ENCODE results near the gene RELN.

The RELN gene

DNA sequence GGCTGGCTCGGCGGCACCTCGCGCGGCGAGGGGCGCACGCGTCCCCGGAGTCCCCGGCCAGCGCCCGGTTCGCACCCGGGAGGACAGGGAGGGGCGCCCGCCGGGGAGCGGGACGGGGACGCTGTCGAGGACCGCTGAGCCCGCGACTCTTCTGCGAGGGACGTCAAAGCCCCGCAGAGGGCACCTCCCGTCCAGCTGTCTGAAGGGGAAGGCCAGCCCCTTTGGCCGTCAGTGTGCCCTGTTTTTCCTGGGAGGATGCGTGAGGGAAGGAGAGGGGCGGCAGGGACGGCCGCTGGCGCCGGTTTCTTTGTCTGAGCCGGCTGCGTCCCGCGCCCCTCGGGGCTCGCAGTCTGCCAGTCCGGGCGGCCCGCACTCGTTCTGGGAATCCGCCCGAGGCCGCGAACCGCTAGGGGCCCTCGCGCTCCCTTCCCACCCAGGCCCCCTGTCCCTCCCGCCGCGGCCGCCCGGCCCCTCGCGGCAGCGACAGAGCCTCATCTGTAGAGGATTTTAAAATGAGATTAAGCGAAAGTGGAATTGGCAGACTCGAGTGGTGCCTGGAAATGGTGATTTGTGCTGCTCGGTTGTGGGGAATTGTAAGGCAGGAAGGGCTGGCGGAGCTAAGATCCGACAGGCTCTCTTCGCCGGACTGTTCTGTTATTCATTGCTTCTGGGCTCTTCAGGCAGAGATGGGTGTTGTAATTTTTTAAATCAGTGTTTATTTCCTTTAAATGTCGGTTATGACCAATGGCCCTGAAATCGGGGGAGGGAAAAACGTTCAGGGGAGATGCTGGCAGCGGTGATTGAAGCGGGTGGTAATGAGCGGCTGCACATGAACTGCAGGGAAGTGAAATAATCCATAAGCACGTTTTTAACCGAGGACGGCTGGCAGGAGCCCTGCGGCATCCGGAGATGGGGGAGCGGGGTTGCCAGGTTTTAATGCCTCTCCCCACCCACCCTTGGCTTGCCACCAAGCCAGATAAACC lies 618 bp upstream of the RELN start:
- DNase-seq = no peak

DNA sequence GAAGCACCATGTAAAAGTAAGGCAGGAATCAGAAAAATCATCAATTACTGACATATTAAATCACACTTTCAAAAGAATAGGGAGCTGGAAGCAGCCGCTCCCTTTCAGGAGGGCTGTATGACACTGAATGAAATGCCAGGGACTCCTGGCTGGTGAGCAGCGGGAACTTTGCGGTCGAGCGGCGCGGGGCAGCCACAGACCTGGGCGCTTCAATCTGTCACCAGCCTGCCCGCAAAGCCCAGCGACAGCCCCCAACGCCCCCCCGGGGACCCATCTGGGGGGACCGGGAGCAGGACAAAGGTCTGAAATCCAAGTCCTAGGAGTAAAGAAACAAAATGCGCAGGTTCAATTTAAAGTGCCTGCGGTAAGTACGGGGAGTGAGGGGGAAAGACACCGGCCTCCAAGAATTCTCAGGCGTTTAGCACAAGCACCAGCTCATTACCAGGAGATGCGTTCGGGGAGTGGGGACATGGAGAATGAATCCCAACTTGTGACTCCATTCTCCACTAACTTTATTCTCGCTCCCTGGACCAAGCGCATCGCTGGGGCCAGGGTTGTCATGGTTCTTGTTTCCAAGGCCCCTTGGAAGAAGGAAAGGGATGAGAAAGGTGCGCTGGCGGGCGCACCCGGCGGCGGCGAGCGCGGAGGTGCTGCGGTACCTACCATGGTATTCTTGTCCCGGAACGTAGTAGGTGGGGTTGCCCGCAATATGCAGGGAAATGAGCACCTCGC lies 824 bp downstream of the RELN start:
- DNase-seq = no peak

- DNase-seq = no peak
Measured at GRCh38 chr7:103987451-103987850, 2.0 kb downstream of the RELN start.

DNA sequence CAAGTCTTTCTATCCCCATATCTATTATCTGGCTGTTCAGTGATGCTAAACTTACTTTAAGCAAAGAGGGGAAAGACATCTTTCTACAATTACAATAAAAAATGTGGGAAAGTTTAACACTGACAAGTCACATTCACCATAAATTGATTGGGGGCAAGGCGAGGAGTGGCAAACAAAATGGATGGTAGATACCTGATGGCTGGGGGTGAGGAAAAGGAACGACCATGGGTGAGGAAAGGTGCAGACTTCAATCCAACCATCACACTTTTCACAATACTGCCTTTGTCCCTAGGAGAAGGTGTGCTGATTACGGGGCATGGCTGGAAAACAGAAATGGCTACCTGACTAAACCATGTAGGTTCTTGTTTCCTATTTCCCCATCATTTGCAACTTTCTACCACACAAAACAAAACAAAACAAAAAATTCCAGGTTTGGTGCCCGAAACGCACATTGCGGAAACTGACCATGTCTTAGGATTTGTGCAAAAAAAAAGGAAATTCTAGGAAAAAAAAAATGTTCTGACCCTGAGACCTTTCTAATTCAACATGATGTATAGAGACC lies 3.8 kb downstream of the RELN start:
- DNase-seq = no peak

DNA sequence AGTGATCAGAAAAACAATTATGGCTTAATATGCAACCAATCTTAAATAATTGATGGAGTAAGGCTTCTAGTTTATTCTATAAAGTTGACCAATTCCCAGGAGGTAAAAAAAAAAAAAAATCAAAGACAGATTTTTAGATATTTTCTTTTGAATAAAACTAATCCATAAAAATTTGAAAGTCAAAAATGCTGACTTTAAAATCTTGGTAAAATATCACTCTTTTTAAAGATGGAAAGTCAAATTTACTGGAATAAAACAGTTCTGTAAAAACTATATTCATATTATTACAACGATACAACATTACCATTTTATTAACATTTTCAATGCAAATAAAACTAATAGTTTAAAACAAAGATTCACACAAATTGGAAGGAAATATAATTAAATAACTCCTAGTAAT lies 5.4 kb downstream of the RELN start:
- DNase-seq = no peak

DNA sequence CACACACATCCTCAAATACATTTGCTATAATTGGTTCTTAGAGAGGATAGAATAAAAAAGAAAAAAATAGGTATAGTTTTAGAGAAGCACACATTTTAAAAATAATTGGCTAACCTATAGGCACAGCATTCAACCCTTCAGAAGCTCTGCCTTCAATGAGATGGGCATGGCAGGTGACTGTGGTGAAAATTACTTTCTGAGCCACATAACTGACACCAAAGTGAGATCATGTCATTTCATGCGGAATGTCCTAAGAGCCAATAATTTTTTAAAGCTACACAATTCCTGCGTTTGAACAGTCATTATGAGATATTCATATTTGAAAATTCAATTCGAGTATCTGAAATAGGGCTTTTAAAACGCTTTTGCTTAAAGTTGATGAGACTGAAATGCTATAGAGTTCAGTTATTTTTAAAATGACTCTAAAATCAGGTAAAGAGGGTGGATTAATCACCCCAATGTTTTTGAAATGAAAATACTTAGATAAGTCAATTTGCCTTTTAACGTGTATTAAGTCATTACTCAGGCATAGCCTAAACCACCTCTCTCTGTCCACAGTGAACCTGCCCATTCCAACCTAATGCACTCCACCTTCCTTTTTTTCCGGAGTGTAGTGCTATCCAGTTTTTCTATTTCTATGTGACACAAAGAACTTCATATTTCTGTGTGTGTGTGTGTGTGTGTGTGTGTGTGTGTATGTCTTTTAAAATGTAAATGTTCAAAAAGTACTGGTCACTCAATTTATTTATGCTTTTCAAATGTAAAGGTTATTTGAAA lies 6.1 kb downstream of the RELN start:
- DNase-seq = no peak

DNA sequence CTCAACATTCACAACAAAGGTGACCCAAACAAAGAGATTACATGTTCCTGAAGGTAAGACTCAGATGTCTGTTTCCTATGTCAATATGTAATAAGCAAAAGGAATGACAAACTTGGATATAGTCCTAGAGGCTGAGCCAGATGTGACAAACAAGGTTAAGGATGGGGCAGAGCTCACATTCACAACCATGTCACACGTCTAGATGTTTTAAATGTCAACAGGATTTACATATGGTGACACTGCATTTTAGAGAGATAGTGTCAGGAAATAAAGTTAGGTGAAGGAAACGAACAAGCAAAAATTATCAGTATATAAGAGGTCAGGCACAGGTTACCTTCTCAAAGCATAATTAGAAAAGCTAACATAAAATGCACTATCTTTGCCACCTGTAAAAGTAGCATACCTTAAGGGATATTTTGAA lies 8.4 kb downstream of the RELN start:
- no peak for DNase-seq

GRCh38 chr7:103972779-103973434 lies 16.6 kb downstream of the RELN start:
- DNase-seq = no peak

DNA sequence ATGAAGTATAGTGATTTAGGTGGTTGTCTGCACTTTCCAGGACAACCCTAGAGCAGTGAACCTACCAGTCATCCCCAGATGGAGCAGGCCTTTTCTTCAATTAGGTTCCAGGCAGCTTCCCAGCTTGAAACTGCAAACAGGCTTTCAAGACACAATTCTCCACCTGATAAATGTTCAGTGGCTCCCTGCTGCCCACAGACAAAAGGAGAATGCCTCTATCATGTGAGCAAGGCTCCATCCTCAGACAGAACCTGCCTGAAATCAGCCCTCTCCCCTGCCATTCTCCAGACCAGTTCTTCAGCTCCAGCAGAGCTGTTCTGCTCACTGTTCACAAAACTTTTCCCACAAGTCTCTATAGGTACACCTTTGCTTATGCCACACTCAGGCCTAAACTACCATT lies 22.1 kb downstream of the RELN start:
- no peak for DNase-seq

GRCh38 chr7:103966593-103967277 lies 22.7 kb downstream of the RELN start:
- no peak for DNase-seq

DNA sequence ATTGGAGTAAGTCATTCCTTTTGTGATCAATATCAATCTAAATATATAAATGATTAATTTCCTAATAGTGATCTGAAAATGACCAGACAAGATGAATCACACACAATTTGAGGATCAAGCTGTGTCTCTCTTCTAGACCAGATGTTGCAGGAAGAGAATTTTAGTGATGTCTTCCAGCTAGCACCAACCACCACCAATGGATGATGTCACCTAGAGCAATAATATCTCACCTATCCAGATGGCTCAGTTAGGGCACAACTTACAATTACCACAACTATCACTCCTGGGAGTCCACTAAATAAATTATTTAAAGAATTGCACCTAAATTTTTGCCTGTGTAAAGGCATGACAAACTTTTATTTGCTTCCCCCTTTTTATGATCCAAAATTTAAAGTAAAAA lies 25.2 kb downstream of the RELN start:
- DNase-seq = no peak

- DNase-seq = no peak
Measured at GRCh38 chr7:103962070-103962469, 27.4 kb downstream of the RELN start.

- DNase-seq = no peak
Measured at GRCh38 chr7:103958284-103958818, 31.1 kb downstream of the RELN start.

GRCh38 chr7:103955985-103956384 lies 33.5 kb downstream of the RELN start:
- no peak for DNase-seq

- DNase-seq = no peak
Measured at GRCh38 chr7:103952408-103952807, 37.0 kb downstream of the RELN start.

DNA sequence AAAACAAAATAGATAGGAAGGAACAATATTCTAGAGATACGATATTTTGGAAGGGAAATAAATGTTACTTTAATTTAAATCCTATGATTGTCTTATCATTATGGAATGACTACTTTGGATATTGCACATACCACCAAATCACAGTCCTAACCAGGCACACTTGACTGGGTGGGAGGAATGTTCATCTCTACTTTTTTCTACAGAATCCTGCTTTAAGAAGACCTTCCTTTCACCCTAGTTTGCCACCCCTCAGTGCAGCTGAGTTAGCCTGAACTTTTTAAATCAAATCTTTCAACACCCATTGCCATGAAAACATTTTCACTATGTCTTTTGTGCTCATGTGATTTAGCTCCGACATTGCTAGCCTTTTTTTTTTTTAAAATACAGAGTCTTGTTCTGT lies 38.1 kb downstream of the RELN start:
- no peak for DNase-seq

GRCh38 chr7:103949374-103949773 lies 40.1 kb downstream of the RELN start:
- DNase-seq = no peak

DNA sequence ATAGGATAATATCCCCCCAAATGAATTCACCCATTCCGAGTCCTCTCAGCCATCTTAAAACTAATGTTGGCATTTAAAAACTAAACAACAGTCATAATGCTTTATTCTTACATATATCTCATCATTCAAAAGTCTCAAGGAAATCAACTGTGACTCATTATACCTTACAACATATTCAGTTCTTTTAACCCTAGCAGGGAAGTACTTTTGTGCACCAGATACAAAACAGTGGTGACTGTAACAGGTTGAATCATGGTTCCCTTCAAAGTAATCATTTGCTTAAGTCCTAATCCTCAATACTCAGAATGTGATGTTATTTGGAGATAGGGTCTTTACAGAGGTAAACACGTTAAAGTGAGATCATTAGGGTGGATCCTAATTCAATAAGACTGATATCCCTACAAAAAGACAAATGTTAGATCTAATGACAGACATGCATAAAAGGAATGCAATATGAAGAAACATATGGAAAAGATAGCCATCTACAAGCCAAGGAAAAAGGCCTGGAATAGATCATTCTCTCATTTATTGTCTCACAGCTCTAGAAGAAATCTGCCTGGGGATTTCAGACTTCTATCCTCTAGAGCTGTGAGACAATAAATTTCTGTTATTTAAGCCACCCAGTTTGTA lies 42.3 kb downstream of the RELN start:
- DNase-seq = no peak

DNA sequence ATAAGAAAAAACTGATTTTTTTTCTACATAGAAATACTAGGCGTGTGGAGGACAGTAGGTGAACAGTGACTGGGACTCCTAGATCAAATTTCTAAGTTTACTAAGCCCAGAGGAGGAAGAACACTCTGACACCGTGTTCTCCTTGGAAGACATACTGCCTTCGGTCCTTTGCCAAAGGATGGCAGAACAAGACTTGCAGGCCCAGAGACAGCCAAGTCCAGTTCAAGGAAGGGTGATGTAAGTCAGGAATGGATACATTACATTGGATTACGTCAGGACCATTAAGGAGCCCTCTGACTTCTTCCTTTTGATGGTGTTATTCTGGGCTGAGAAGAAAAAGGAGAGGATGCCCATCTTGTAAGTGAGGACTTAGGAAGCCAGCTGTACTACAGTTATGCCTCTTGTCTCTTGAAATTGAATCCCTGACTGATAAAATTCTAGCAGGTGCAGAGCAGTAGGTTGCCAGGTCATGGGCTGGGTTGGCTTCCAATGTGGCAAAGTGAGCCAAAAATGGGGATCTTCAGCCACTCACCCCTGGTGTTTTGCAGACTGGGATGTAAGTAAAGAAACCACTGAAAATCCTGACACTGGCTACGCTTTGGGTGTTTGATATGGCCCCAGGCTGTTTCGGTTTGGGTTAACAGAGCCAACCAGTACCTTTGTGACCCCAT lies 45.1 kb downstream of the RELN start:
- no peak for DNase-seq

- no peak for DNase-seq
Measured at GRCh38 chr7:103941976-103942375, 47.5 kb downstream of the RELN start.
